HG02870 (cell line): ENCODE data around the gene RGS17.
"Not testable (repeated sequence)": the region's sequence is repeated elsewhere in the genome, so short reads cannot be mapped to it uniquely, and the experiment has no call there.

Experiments used
- ATAC-seq: cut with Tn5 transposase; IDR thresholded peaks from one replicate; pipeline ENCODE4 v1.9.1; 2021; ENCODE audit warnings: mild to moderate bottlenecking, moderate library complexity; ENCODE audit not compliant: unreplicated experiment

RGS17 gene

DNA sequence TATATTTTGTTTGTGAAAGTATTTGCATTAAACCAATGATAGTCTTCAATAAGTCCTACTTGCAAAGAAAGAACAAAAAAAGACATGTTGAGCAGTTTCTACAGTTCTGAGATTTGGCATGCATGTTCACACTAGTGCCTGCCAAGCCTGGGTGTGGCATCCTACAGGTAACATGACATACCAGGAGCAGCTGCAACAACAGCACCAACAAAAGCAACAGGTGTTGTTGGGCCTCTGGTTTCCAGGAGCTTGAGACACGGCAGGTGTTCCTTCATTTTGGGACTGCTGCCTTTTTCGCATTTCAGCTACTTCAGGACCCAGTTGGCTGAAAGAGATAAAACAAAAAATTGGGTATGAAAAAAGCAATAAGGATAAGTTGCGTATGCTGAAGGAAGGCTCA lies 87.4 kb downstream of the RGS17 start:
- no peak for ATAC-seq

DNA sequence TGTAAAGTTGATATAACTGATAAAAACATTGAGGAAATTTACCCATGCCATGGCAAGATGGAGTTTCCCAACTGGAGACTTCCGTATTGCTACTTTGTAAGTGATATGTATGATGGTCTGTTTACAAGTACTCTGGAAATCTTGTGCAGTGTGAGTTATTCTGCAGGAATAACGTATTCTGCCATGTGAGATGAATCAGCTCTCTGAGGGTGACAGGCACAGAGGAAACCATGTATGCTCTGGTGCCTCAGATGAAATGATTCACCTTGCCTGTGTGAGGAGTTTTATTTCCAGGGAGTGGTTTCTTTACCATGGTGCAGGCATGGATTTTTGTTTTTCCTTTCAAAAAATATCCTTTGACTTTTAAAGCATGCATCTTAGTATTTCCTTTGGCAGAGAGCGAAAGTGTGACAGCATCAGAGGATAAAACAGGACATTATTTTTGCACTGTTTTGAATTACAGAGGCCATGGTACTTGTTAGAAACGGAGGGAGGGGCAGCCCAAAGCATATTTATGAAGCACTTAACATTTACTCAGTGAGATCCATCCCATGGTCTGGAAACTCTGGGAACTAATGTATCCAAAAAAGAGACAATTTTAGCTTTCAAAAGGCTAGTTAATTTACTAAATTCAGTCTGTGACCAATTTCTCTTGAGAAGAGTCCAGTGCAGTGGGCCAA lies 92.6 kb downstream of the RGS17 start:
- no peak for ATAC-seq

DNA sequence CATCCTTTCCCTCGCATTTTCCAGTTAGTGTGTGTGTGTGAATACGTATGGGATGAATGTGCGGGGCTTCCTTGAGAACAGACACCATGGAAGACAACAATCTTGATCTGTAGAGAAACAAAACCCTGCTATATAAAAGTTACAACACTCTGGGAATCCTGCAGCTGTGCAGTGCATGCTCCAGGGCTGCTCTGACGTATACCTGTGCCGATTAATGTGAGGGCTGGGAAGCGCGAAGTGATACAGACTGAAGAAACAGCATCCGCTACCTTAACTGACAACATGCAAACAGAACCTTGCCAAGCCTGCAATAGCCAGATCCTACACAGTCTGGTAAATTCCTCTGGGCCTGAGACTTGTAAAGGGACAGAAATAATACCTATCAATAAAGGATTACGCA lies 96.9 kb downstream of the RGS17 start:
- ATAC-seq = no peak

DNA sequence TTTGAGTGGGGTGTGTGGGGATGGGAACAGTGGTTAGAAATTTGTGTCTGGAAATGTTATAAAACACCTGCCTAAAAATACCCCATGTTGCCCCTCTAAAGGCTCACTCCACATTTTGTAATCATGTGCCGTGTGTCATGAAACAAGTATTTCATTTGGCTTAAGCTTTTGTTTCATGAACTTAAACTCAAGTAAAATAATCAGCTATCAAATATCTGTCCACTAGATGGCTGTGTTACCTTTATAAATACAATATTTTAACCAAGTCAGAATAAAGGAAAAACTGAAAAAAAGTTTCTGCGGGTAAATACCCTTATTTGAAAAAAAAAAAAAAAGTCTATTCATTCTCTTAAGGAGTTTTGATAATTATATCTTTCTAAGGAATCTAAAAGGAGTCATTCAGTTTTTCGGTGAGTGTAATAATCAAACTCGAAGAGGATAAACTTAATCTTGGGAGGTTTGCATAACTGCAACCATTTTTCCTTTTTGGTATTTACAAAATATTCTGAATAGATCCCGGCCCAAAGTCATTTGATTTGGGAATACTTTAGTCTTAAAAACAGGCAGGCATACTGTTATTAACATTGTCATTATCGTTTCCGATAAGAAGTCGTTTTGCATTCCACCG lies 98.7 kb downstream of the RGS17 start:
- ATAC-seq = no peak

DNA sequence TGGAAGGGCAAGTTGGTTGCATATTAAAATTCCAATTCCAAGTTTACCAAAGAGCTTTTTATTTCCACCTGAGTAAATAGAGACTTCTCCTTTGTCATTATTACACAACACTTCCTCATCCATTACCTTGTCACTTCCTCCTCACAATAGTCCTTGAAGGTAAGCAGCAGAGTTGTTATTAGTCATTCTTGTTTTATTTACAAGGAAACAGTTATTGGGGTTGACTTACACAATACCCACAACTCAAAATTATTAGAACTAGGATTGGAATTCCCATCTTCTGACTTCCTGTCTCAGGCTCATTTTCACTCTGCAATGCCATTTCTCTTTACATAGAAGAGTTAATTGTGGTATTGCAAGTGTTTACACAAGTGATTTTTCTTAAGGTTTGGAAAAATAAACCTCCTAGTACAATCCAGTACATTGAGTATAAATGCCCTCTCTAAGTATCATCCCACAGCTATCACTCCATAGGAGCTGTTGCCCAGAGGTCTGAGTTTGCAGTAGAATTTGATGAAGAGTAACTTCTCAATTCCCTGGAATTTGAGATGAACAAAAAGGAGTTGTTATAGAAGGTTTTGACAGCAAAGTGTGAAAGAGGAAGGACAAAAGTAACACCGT lies 99.6 kb downstream of the RGS17 start:
- ATAC-seq = no peak

DNA sequence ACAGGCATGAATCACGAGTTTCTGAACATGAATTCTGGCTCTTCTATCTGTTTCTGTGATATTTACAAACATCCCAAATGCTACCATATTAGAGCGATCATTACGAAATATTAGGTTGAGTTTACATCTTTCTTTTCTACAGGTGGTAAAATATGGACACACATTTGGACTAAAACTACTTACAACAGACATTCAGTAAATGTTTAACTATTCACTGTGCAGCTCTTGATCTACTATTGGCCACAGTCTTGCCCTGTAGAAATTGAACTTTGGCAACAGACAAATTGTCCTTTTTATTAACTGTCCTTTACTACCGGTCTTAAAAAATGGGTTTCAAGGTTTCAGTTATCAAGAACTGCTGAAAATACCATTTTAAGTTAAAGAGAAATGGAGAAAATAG lies 102.1 kb downstream of the RGS17 start:
- no peak for ATAC-seq

DNA sequence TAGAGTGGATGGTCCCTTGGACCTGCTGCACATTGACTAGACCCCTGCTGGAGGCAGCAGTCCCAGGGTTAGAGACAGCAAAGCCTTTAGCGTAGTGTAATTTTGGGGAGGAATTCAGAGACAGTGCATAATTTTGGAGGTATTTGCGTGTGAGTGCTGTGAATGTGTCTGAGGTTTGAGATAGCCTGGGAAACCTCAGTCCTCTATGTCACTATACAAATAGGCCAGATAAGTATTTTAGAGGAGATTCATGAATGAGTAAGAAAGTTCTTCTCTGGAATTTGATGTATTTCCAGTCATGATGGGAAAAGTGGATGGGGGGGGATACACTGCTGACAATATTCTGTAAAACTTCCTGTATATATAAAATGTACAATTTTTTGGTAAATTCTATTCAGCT lies 102.8 kb downstream of the RGS17 start:
- ATAC-seq = no peak

DNA sequence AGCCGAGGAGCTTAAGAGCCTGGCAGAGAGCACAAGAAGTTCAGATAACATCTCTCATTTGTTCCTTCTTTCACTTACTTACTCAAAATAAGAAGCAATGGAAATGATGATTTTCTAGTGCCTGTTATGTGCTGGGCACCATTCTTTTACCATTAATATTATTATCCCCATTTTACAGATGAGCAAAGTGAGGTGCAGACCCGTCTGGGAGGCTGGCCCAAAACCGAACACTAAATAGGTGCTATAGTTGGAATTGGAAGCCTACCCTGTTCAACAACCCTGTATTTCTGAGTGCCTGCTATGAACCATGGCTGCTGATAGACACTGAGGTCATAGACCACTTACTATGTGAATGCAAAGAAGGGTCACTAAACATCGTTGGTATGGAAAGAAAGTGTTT lies 103.6 kb downstream of the RGS17 start:
- no peak for ATAC-seq

DNA sequence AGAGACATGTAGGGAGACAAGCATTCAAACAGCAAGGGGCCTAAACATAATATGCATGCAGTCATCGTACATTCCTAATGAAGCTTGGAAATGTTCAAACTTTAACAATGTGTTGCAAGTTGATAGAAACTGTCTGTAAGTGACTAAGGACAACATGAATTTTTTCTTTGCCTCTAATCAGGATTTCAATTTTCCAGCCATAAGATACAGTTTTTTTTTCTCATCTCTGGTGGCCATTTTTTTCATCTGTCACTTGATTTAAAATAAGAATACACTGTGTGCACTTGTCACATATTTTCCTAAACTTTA lies 106.4 kb downstream of the RGS17 start:
- ATAC-seq = no peak

DNA sequence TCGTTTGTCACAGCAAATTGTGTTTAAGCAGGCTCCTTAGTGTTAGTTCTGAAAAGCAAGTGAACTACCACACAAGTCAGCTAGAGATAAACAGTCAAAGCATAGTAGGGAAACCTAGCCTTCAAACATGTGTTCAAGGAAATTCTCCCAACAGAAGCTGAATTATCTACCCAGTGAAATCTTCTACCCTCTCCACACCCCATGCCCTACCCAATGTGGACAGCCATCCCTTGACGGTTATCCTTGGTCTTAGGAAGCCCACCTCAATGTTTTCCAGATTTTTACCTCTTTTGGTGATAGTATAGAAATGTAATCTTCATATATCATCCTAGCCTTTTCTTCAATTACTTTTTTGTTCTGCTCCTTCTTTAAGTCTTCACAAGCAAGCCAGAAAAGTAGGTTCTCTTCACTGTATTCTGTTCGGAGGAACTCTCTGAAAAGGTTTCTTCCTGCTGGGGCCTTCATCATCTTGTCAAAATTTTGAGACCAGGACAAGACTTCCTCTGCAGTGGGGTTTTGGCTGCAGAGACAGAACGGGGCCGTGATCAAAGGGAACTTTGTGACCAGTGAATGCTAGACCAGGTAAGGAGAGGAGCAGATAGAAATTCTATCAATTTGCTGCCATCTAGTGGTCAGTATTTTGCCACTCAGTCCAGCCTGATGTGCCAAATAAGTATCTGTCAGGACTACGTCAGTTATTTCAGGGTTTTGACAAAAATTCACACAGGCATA lies 106.9 kb downstream of the RGS17 start:
- peak; percentile 99 for ATAC-seq

DNA sequence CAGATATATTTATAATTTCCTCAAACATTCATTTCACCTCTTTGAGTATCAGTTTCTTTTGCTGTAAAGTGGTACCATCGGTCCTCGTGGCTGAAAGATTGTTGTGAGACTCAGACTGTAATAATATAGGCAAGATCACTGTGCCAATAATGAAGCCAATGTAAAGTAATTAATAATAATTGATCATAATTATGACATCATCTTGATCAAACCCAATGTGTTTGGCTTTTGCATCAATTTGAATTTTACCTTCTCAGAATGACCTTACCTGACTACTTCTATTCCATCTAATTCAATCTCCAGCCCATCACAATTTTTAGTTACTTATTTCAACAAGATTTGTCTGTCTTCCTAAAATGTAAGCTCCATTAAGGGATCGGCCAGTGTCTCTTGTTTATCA lies 112.7 kb downstream of the RGS17 start:
- no peak for ATAC-seq

DNA sequence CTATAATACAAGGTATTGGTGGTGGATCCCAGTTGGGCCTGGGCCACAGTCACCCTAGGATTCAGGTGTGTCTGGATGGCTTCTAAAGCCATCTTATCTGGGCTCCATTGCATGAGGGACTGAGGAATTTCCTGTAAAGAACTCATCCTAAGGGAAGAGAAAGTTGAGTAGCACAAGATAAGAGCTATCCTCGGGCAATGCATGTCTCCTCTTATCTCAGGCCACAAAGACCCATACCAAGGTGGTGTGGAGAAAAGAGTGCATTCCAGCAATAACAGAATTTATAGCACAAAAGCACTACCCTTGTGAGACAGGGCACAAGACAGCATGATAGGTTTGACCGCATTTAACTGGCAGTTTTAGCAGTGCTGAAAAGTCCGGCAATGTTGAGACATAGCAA lies 114.2 kb downstream of the RGS17 start:
- ATAC-seq = no peak

DNA sequence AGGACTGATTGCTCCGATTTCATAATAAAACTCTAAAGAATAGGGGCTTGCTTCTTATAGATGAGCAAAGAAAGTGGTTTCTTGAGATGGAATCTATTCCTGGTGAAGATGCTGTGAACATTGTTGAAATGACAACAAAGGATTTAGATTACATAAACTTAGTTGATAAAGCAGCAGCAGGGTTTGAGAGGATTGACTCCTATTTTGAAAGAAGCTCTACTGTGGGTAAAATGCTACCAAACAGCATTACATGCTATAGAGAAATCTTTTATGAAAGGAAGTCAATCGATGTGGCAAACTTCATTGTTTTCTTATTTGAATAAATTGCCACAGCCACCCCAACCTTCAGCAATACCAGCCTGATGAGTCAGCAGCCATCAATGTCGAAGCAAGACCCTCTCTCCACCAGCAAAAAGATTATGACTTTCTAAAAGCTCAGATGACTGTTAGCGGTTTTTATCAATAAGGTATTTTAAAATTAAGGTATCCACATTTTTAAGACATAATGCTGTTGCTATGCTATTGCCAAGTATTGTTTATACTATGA lies 115.9 kb downstream of the RGS17 start:
- ATAC-seq = no peak

DNA sequence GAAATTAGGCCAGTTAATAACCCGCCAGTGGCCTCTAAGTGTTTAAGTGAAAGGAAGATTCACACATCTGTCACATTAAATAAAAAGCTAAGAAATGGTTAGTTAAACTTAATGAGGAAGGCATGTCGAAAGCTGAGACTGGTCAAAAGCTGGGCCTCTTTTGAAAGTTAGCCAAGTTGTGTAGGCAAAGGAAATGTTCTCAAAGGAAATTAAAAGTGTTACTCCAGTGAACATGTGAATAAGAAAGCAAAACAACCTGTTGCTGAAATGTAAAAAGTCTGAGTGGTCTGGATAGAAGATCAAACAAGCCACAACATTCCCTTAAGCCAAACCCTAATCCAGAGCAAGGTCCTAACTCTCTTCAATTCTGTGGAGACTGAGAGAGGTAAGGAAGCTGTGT lies 117.6 kb downstream of the RGS17 start:
- no peak for ATAC-seq

DNA sequence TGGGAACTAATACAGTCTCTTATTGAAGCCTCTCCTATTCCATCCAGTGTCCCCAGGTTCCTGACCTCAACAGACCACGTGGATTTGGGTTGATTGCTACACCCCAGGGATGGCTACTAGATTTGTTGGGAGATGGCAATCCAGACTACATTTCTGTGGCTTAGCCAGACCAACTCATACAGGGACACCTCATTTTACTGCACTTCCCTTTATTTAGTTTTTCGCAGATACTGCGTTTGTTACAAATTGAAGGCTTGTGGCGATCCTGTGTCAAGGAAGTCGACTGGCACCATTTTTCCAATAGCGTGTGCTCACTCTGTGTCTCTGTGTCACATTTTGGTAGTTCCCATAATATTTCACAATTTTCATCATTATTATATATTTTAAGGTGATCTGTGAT lies 118.2 kb downstream of the RGS17 start:
- ATAC-seq = no peak

DNA sequence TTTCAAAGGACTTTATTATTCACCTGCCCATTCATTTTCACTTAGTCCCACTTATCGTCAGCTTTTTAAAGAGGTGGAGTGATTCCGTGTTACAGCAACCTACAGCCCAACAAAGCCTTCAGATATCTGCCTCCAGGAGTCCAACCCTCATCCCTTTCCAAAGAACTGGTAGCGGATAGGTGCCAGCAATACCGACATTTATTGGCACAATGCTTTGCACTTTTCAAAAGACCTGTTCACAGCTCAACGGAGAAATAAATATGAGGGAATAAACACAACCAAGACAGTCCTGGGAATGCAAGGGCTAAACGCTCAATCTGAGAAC lies 127.8 kb downstream of the RGS17 start:
- no peak for ATAC-seq

DNA sequence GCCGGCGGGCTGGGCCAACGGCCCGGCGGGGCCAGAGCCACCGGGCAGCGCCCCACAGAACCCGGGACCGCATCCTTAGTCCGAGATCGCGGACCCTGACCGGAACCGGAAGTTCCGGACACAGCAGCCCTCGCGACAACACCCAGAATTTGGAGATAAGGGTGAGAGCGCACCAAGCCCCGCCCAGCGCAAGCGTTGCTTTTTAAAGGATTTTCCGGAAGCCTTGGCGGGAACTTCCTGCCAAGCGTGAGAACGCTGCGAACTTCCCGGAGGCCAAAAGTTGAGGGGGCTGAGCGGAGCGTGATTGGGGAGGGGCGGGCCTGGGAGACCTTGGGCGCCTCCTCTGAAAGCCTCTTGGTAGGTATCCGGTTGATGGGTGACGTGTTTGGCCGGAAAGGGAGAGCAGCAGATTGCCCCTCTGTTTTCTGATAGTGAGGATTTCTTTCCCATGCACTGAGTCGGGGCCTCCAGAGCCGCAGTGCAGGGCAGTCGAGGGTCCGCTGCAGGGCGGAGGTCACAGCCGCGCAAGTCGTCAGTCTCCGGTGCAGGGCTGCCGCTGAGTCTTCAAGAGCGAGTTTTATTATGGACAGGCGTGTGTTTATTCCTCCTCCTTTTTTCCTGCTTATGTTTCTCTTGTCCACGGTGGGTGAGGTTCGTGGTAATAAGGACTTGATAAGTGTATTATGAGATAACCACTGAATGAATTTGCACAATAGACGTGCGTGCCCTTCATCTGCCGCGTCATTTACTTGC lies 128.3 kb downstream of the RGS17 start, which contains the start of gene MTRF1L:
TSS of gene MTRF1L (minus strand) at position 97 of the 753 bp plus-strand sequence. CDS start at position 73, 24 bp downstream.
- peak; percentile 94 for ATAC-seq

DNA sequence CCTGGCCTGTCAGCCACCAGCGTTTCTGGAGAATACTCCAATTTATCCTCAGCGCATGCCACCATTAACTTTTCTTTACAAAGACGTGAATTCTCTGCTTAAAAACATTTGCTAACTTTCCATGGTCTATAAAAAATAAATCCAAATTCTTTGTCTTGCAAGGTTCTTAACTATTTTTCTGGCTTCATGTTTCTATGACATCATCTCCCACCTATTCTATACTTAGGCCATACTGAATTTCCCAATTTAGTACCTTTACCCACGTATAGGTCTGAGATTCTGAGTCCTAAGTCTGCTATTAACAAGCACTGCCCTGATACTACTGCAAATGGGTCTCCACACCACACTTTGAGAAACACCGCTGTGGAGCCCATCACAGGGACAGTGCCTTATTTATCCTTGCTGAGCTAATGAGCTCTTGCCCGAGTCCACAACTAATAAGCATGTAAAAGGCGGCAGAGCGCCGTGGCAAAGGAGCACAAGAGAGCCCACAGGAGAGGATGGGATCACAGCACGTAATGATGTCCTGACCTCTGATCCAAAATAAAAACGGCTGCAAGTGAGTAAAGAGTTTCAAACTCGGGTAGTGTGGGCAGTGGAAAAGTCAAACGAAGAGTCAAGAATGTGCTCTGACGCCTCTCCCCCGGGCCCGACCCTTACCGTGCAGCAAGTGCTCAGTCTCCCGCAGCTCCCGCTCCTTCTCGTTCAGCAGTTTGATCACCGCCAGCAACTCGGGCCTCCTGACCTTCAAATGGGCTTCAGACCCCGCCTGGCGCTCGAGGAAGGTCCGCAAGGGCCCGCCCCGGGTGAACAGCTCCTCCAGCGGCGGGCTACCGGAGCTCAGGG lies 129.1 kb downstream of the RGS17 start:
- ATAC-seq = peak; percentile 23

DNA sequence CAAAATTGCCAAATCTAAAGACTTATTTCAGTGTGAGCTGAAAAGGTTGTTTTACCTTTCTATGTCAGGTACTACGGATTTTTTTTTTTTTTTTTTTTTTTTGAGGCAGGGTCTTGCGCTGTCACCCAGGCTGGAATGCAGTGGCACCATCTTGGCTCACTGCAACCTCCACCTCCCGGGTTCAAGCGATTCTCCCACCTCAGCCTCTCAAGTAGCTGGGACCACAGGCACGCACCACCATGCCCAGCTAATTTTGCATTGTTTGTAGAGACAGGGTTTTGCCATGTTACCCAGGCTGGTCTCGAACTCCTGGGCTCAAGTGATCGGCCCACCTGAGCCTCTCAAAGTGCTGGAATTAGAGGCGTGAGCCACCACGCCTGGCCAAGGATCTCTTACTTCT lies 130.3 kb downstream of the RGS17 start:
- ATAC-seq = not testable (repeated sequence)

DNA sequence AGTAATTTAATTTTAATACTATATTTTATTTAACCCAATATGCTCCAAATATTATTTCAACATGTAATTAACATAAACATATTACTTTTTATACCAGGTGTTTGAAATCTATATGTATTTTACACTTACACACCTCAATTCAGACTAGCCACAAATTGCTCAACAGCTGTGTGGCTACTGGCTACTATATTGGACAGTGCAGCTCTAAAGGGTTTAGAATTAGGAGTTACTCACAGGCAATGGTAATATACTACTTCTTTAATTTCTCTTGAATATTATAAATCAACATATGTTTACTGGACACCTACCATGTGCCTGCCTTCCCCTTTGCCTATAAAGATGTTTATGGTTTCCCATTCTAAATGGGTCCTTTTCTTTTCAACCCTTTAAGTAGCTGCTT lies 130.8 kb downstream of the RGS17 start:
- ATAC-seq = no peak
